Stomach (tissue), 9 donors: Measurements from ENCODE around the gene MAGI2. TPM values are rescaled to one million over a fixed set of nuclear protein-coding genes. Genes with fewer than 3 reads are reported as not detected.

Experiments
- DNase-seq, 2 donors: peaks; one replicate each; pipeline versions ENCODE4 v3.0.0 to v3.0.0-alpha.2; 2013 to 2019
- H3K27ac ChIP-seq, 5 donors: fragments of 200-600 bp in 4 of 5; sonication (generic) in 4 of 5; one replicate each; pipeline ENCODE4 v1.5.1; 2013 to 2019; ENCODE audit warnings: mild to moderate bottlenecking in 1 of 5, moderate library complexity in 1 of 5
- H3K27me3 ChIP-seq, 3 donors: fragments of 200-600 bp; sonication (generic); one replicate each; pipeline ENCODE4 v1.5.1; 2017 to 2019; ENCODE audit warnings: mixed run types in 1 of 3
- H3K36me3 ChIP-seq, 4 donors: fragments of 200-600 bp; sonication (generic); 1 replicate in 3 of 4; 2 replicates in 1 of 4; pipeline ENCODE4 v1.5.1; 2016 to 2019
- H3K4me1 ChIP-seq, 4 donors: fragments of 200-600 bp; sonication (generic); one replicate each; pipeline ENCODE4 v1.5.1; 2016 to 2019
- H3K4me3 ChIP-seq, 4 donors: fragments of 200-600 bp; sonication (generic) in 3 of 4; one replicate each; pipeline ENCODE4 v1.5.1; 2016 to 2019; ENCODE audit warnings: mild to moderate bottlenecking in 1 of 4
- H3K9me3 ChIP-seq, 4 donors: fragments of 200-600 bp; sonication (generic); one replicate each; pipeline ENCODE4 v1.5.1; 2016 to 2019
- CTCF ChIP-seq, 7 experiments: fragments of 450-650 bp in 4 of 7; fragments of 200-600 bp in 3 of 7; sonication (generic) in 3 of 7; IDR thresholded peaks; one replicate each; pipeline ENCODE4 v1.5.1; 2016 to 2019; ENCODE audit warnings: antibody characterized with exemption in 7 of 7, control low read depth in 2 of 7, mild to moderate bottlenecking in 1 of 7
- EP300 ChIP-seq: sonication (generic); formaldehyde crosslinking; IDR thresholded peaks from one replicate; pipeline ENCODE4 v1.6.1; 2017; ENCODE audit warnings: antibody characterized with exemption
- POLR2A ChIP-seq, 4 donors: fragments of 450-650 bp; IDR thresholded peaks; one replicate each; pipeline ENCODE4 v1.6.1; 2016; ENCODE audit warnings: antibody characterized with exemption in 4 of 4, control low read depth in 2 of 4, mild to moderate bottlenecking in 1 of 4, moderate library complexity in 1 of 4
- POLR2AphosphoS5 ChIP-seq, 3 donors: sonication (generic); formaldehyde crosslinking; IDR thresholded peaks; one replicate each; pipeline ENCODE4 v1.6.1; 2016; ENCODE audit warnings: antibody characterized with exemption in 3 of 3
- WGBS, 5 donors: extraction: QIAGEN DNeasy Blood & Tissue Kit in 3 of 5; methylation state at CpG; one replicate each; pipeline versions ENCODE4 v1.1.5 to v1.1.7; 2013 to 2018; 5-methylcytosine and 5-hydroxymethylcytosine counted together
- intact Hi-C: fragments of 100-400 bp; cut with DNase I; formaldehyde crosslinking; loops from one replicate; pipeline ENCODE4 v1.15.1; 2023; ENCODE audit warnings: low total_unique reads
- polyA plus RNA-seq, 3 donors: library from polyadenylated mRNA; stranded (reverse); fragments of 200-250 nt; gene quantifications; one replicate each; pipeline ENCODE4 v1.2.3, GENCODE V29; 2013
- total RNA-seq, 5 donors: library from RNA; depleted of rRNA; stranded (reverse); fragments of >200 nt; gene quantifications; one replicate each; pipeline versions ENCODE4 v1.1.0 to v1.2.3, GENCODE V29; 2014 to 2016
- donor health status: healthy with polysubstance abuse.
- donor health status: Bipolar disorder and iron deficiency.
- donor health status: healthy.

Gene MAGI2
- total and polyA plus RNA-seq, 8 donors, result 0.92 to 53.9 (median 5.8) TPM

GRCh38 chr7:78716876-78717275, 736.6 kb downstream of the MAGI2 start:
- DNase-seq, result peak in 1 of 2 donors; percentile 9
- H3K27ac ChIP-seq, result no peak overlapping the region
- H3K9me3 ChIP-seq, result no peaks in the 10 kb centered on the region
- no peak overlapping the region for H3K4me3 ChIP-seq
- no peaks in the 10 kb centered on the region for H3K36me3 ChIP-seq
- TF ChIP-seq POLR2A (IDR thresholded peaks at IDR 0.05) (no peak), CTCF (IDR thresholded peaks at IDR 0.05) (no peak), POLR2AphosphoS5 (IDR thresholded peaks at IDR 0.05) (no peak), EP300 (no peak)
- H3K27me3 ChIP-seq, result no peaks in the 10 kb centered on the region
- intact Hi-C loops, result no loop called here
- H3K4me1 ChIP-seq, result peaks cover 0 to 2% (median 0%) of the 10 kb centered on the region in 4 donors
- 41 to 64% (median 51%) methylated on average over 10 of the region's 10 CpGs for WGBS, 5 donors

- no peaks in the 10 kb centered on the region for H3K27me3 ChIP-seq
- TF ChIP-seq EP300 (no peak), CTCF (IDR thresholded peaks at IDR 0.05) (no peak), POLR2AphosphoS5 (IDR thresholded peaks at IDR 0.05) (no peak), POLR2A (IDR thresholded peaks at IDR 0.05) (no peak)
- H3K36me3 ChIP-seq, result no peaks in the 10 kb centered on the region
- 66 to 76% (median 74%) methylated on average over 4 of the region's 4 CpGs for WGBS, 5 donors
- DNase-seq, result no peak
- no peaks in the 10 kb centered on the region for H3K4me1 ChIP-seq
- H3K9me3 ChIP-seq, result no peaks in the 10 kb centered on the region
- H3K27ac ChIP-seq, result no peak overlapping the region
- no peak overlapping the region for H3K4me3 ChIP-seq
- intact Hi-C loops, result no loop called here
Observed at GRCh38 chr7:78714356-78714755, 739.1 kb downstream of the MAGI2 start.

GRCh38 chr7:78712111-78712510, 741.4 kb downstream of the MAGI2 start:
- DNase-seq, result no peak
- no peaks in the 10 kb centered on the region for H3K9me3 ChIP-seq
- H3K27me3 ChIP-seq, result no peaks in the 10 kb centered on the region
- no peak overlapping the region for H3K27ac ChIP-seq
- H3K4me3 ChIP-seq, result no peak overlapping the region
- H3K36me3 ChIP-seq, result no peaks in the 10 kb centered on the region
- intact Hi-C loops, result no loop called here
- WGBS, 5 donors, result 81 to 88% (median 83%) methylated on average over 3 of the region's 3 CpGs
- TF ChIP-seq EP300, result no peak
- TF ChIP-seq CTCF (IDR thresholded peaks at IDR 0.05), result no peak
- no peak for TF ChIP-seq POLR2A (IDR thresholded peaks at IDR 0.05)
- no peak for TF ChIP-seq POLR2AphosphoS5 (IDR thresholded peaks at IDR 0.05)
- no peaks in the 10 kb centered on the region for H3K4me1 ChIP-seq

- Histone ChIP-seq H3K4me3 (no peak overlapping the region), H3K27ac (no peak overlapping the region), H3K27me3 (no peaks in the 10 kb centered on the region), H3K4me1 (no peaks in the 10 kb centered on the region), H3K36me3 (no peaks in the 10 kb centered on the region), H3K9me3 (peaks cover 0 to 5% (median 0%) of the 10 kb centered on the region in 4 donors)
- intact Hi-C loops, result no loop called here
- WGBS, 5 donors, result 75 to 94% (median 89%) methylated on average over 1 of the region's 1 CpG
- TF ChIP-seq EP300 (no peak), POLR2A (IDR thresholded peaks at IDR 0.05) (no peak), POLR2AphosphoS5 (IDR thresholded peaks at IDR 0.05) (no peak), CTCF (IDR thresholded peaks at IDR 0.05) (no peak)
- no peak for DNase-seq
Observed at GRCh38 chr7:78709658-78710057, 743.8 kb downstream of the MAGI2 start.
